HCT116 (cell line): Measurements from ENCODE around the gene ANKRD49. TPM values are rescaled to one million over a fixed set of nuclear protein-coding genes. Genes with fewer than 3 reads are reported as not detected.

ENCODE experiments used
- ATAC-seq: fragments of 200-7000 bp; cut with Tn5 transposase; 2 replicates; pipeline ENCODE4 v1.9.1; 2020; ENCODE audit warnings: mild to moderate bottlenecking, moderate library complexity
- BruUV-seq: library from RNA; stranded (reverse); fragments of 400-500 nt; replicated peaks from 2 replicates; lab custom pipeline; 2021; lab: Mats Ljungman, UMichigan
- CTCF ChIA-PET: fragments of 300-600 bp; sonication (Branson Sonifier 250); formaldehyde crosslinking; loops from one replicate; lab custom pipeline; 2021; ENCODE audit warnings: antibody characterized with exemption; lab: Charles Lee
- POLR2A ChIA-PET: fragments of 300-600, 350-600 bp; sonication (Branson Sonifier 250); formaldehyde crosslinking; loops from one replicate; lab custom pipeline; 2021; ENCODE audit warnings: antibody characterized with exemption; lab: Charles Lee
- RAD21 ChIA-PET, 2 experiments: fragments of 300-600 bp; sonication (Branson Sonifier 250); formaldehyde crosslinking; loops; one replicate each; lab custom pipeline; 2023; ENCODE audit warnings: low total read pairs in 2 of 2; ENCODE audit not compliant: uncharacterized antibody in 2 of 2, unreplicated experiment in 2 of 2, low non-redundant PET in 1 of 2; lab: Charles Lee
- DNase-seq: peaks from one replicate; pipeline ENCODE4 v3.0.0-alpha.2; 2010; ENCODE audit warnings: low read depth, low spot score
- H2AFZ ChIP-seq: fragments of 200-600 bp; shearing (Covaris generic), sonication (generic); 2 replicates; pipeline ENCODE4 v1.6.1; 2017; ENCODE audit warnings: low read depth, mixed run types, mixed read lengths, antibody characterized with exemption, low read length; ENCODE audit not compliant: poor library complexity, severe bottlenecking
- H3K27ac ChIP-seq: 2 replicates; pipeline ENCODE4 v1.5.1; 2012; ENCODE audit warnings: low read depth, low read length
- H3K27me3 ChIP-seq: fragments of 200-600 bp; sonication (generic); 2 replicates; pipeline ENCODE4 v1.6.1; 2016; ENCODE audit warnings: mixed run types, low read length, mixed read lengths; ENCODE audit not compliant: insufficient read depth
- H3K36me3 ChIP-seq, 2 experiments: fragments of 200-500 bp in 1 of 2; fragments of 200-600 bp in 1 of 2; sonication (Bioruptor generic) in 1 of 2; sonication (generic) in 1 of 2; 2 replicates each; pipeline versions ENCODE4 v1.5.1 to v1.6.1; 2014 to 2016; ENCODE audit warnings: low read length in 2 of 2, inconsistent platforms in 1 of 2, mixed read lengths in 1 of 2, mixed run types in 1 of 2; ENCODE audit not compliant: insufficient read depth in 2 of 2, control insufficient read depth in 1 of 2
- H3K4me1 ChIP-seq, 2 experiments: fragments of 200-600 bp in 1 of 2; sonication (generic) in 1 of 2; 2 replicates each; pipeline versions ENCODE4 v1.5.1 to v1.6.1; 2012 to 2017; ENCODE audit warnings: low read length in 2 of 2, inconsistent platforms in 1 of 2, mild to moderate bottlenecking in 1 of 2, mixed read lengths in 1 of 2, mixed run types in 1 of 2, moderate library complexity in 1 of 2; ENCODE audit not compliant: insufficient read depth in 2 of 2, control insufficient read depth in 1 of 2
- H3K4me2 ChIP-seq: fragments of 200-600 bp; sonication (generic); 2 replicates; pipeline ENCODE4 v1.6.1; 2017; ENCODE audit warnings: mixed run types, low read length, mixed read lengths
- H3K4me3 ChIP-seq, 2 experiments: fragments of 200-600 bp in 1 of 2; sonication (generic) in 1 of 2; replicated peaks in 1 of 2; 2 replicates each; pipeline ENCODE4 v1.5.1; 2011 to 2016; ENCODE audit warnings: low read length in 2 of 2, control low read depth in 1 of 2, low read depth in 1 of 2, mild to moderate bottlenecking in 1 of 2, mixed read lengths in 1 of 2, mixed run types in 1 of 2
- H3K79me2 ChIP-seq: fragments of 200-600 bp; sonication (generic); 2 replicates; pipeline ENCODE4 v1.6.1; 2017; ENCODE audit warnings: mild to moderate bottlenecking, mixed run types, low read length, moderate library complexity, mixed read lengths; ENCODE audit not compliant: insufficient read depth
- H3K9ac ChIP-seq: fragments of 200-600 bp; sonication (generic); 2 replicates; pipeline ENCODE4 v1.6.1; 2016; ENCODE audit warnings: low read length, mixed read lengths
- H3K9me2 ChIP-seq: fragments of 200-600 bp; sonication (generic), shearing (Covaris generic); 2 replicates; pipeline ENCODE4 v1.6.1; 2017; ENCODE audit warnings: mixed run types, mild to moderate bottlenecking, moderate library complexity; ENCODE audit not compliant: insufficient read depth
- H3K9me3 ChIP-seq, 2 experiments: fragments of 200-500 bp in 1 of 2; fragments of 200-600 bp in 1 of 2; sonication (Bioruptor generic) in 1 of 2; sonication (generic) in 1 of 2; 2 replicates each; pipeline ENCODE4 v1.6.1; 2014 to 2017; ENCODE audit warnings: low read length in 2 of 2, mixed read lengths in 2 of 2, inconsistent platforms in 1 of 2, low read depth in 1 of 2, mild to moderate bottlenecking in 1 of 2, mixed run types in 1 of 2, moderate library complexity in 1 of 2; ENCODE audit not compliant: control insufficient read depth in 1 of 2, insufficient read depth in 1 of 2
- H4K20me1 ChIP-seq: fragments of 200-600 bp; sonication (generic), shearing (Covaris generic); 2 replicates; pipeline ENCODE4 v1.6.1; 2017; ENCODE audit warnings: mixed run types, mild to moderate bottlenecking, moderate library complexity; ENCODE audit not compliant: insufficient read depth
- CEBPB ChIP-seq: IDR thresholded peaks from 2 replicates; pipeline ENCODE4 v1.6.1; 2012; ENCODE audit warnings: low read depth
- EGR1 ChIP-seq: IDR thresholded peaks from 2 replicates; pipeline ENCODE4 v1.6.1; 2012; ENCODE audit warnings: low read depth
- ELF1 ChIP-seq: IDR thresholded peaks from 2 replicates; pipeline ENCODE4 v1.6.1; 2012; ENCODE audit warnings: low read depth, borderline replicate concordance
- EZH2 ChIP-seq: fragments of 200-600 bp; sonication (generic); IDR thresholded peaks from 2 replicates; pipeline ENCODE4 v1.6.1; 2017; ENCODE audit warnings: antibody characterized with exemption, mixed run types
- FOSL1 ChIP-seq: IDR thresholded peaks from 2 replicates; pipeline ENCODE4 v1.6.1; 2012; ENCODE audit warnings: low read depth
- JUND ChIP-seq: IDR thresholded peaks from 2 replicates; pipeline ENCODE4 v1.6.1; 2012
- POLR2AphosphoS5 ChIP-seq: IDR thresholded peaks from 2 replicates; pipeline ENCODE4 v1.6.1; 2011; ENCODE audit warnings: mild to moderate bottlenecking, low read depth, low read length, moderate library complexity
- RAD21 ChIP-seq: IDR thresholded peaks from 2 replicates; pipeline ENCODE4 v1.6.1; 2012; ENCODE audit warnings: low read depth, mild to moderate bottlenecking
- SP1 ChIP-seq: IDR thresholded peaks from 2 replicates; pipeline ENCODE4 v1.6.1; 2012; ENCODE audit warnings: low read depth
- TCF7L2 ChIP-seq: IDR thresholded peaks from 2 replicates; pipeline ENCODE4 v1.7.0; 2011; ENCODE audit warnings: borderline replicate concordance, inconsistent platforms; ENCODE audit not compliant: insufficient read depth, insufficient read length; ENCODE audit errors: extremely low read depth
- YY1 ChIP-seq: IDR thresholded peaks from 2 replicates; pipeline ENCODE4 v1.6.1; 2011; ENCODE audit warnings: low read length, low read depth, moderate library complexity, mild to moderate bottlenecking; ENCODE audit not compliant: insufficient replicate concordance; ENCODE audit errors: extremely low read depth
- ZFX ChIP-seq: fragments of 450-650 bp; IDR thresholded peaks from 2 replicates; pipeline ENCODE4 v1.6.1; 2017
- intact Hi-C: fragments of 100-400 bp; cut with micrococcal nuclease; formaldehyde crosslinking; loops from 2 replicates; pipeline ENCODE4 v1.10.0; 2022
- total RNA-seq: library from RNA; stranded (reverse); gene quantifications from one replicate; pipeline ENCODE4 v1.2.1, GENCODE V29; 2021; ENCODE audit not compliant: unreplicated experiment
- TF ChIP-seq, protein P1 (sequence below): IDR thresholded peaks from 2 replicates; pipeline ENCODE4 v1.6.1; 2012; ENCODE audit warnings: low read depth
- TF ChIP-seq, protein P2 (sequence below): IDR thresholded peaks from 2 replicates; pipeline ENCODE4 v1.6.1; 2012
- TF ChIP-seq, protein P3 (sequence below): IDR thresholded peaks from 2 replicates; pipeline ENCODE4 v1.6.1; 2012

The ANKRD49 gene
- total RNA-seq, 1 experiment from 2014 or later: 8.2 TPM

DNA sequence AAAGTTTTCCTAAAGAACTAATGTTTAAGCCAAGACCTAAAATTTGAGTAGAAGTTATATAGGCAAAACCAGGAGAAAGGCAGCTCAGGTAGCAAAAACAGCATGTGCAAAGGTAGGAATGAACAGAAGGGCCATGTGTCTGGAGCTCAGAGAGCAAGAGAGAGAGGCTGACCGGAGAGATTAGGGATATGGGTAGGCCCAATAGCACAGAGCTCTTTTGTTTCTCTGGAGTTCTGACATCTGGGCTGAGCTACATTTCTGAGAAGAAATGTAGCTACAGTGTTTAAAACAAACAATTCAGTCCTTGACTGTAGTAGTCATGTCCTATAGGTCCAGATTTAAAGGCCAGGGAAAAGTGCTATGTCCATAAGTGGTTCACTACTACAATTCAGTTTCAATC lies 22.9 kb downstream of the ANKRD49 start (continued):
- TF ChIP-seq CEBPB (no peak), EZH2 (no peak), SP1 (no peak), POLR2AphosphoS5 (no peak)
- TF ChIP-seq, protein P1, sequence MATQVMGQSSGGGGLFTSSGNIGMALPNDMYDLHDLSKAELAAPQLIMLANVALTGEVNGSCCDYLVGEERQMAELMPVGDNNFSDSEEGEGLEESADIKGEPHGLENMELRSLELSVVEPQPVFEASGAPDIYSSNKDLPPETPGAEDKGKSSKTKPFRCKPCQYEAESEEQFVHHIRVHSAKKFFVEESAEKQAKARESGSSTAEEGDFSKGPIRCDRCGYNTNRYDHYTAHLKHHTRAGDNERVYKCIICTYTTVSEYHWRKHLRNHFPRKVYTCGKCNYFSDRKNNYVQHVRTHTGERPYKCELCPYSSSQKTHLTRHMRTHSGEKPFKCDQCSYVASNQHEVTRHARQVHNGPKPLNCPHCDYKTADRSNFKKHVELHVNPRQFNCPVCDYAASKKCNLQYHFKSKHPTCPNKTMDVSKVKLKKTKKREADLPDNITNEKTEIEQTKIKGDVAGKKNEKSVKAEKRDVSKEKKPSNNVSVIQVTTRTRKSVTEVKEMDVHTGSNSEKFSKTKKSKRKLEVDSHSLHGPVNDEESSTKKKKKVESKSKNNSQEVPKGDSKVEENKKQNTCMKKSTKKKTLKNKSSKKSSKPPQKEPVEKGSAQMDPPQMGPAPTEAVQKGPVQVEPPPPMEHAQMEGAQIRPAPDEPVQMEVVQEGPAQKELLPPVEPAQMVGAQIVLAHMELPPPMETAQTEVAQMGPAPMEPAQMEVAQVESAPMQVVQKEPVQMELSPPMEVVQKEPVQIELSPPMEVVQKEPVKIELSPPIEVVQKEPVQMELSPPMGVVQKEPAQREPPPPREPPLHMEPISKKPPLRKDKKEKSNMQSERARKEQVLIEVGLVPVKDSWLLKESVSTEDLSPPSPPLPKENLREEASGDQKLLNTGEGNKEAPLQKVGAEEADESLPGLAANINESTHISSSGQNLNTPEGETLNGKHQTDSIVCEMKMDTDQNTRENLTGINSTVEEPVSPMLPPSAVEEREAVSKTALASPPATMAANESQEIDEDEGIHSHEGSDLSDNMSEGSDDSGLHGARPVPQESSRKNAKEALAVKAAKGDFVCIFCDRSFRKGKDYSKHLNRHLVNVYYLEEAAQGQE: no peak

DNA sequence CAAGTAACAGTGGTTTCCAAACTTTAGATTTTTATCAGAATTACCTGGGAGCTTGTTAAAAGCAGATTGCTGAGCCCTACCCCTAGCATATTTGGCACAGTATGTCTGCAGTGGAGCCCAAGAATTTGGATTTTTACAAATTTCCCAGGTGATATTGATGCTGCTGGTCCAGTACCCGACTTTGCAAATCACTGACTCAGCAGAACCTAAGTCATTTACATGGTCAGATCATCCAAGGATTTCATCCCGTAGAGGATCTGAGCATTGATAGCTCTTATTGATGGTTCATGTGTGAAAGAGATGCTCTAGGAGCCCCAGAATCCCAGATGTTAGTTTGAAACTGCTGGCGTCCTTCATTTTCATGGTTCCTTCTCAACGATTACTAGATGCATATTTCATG lies 24.5 kb downstream of the ANKRD49 start:
- no TSS peak for BruUV-seq
- no peaks in the 10 kb centered on the region for H3K27me3 ChIP-seq
- no peak overlapping the region for H2AFZ ChIP-seq
- H3K9me3 ChIP-seq: no peaks in the 10 kb centered on the region
- ChIA-PET POLR2A (no interaction called here), CTCF (interaction anchor here (1.1 kb wide), 1 partner anchor 12 kb away, joined by 3 read pairs; no protein-coding TSS in a partner anchor), RAD21 (no interaction called here)
- no peak overlapping the region for H3K27ac ChIP-seq
- H3K4me2 ChIP-seq: no peak overlapping the region
- ATAC-seq (no peak), DNase-seq (no peak)
- H3K79me2 ChIP-seq: no peaks in the 10 kb centered on the region
- H3K9ac ChIP-seq: no peak overlapping the region
- no peaks in the 10 kb centered on the region for H3K9me2 ChIP-seq
- no peaks in the 10 kb centered on the region for H3K36me3 ChIP-seq
- no peak overlapping the region for H3K4me3 ChIP-seq
- intact Hi-C loops: loop anchor here (2.0 to 10.0 kb wide), 2 partner anchors 379 to 1907 kb away; no protein-coding TSS in a partner anchor
- TF ChIP-seq EGR1 (no peak), EZH2 (no peak), TCF7L2 (no peak), ELF1 (no peak), ZFX (no peak), POLR2AphosphoS5 (no peak), JUND (no peak), RAD21 (no peak), YY1 (no peak), FOSL1 (no peak)
- TF ChIP-seq, protein P2, sequence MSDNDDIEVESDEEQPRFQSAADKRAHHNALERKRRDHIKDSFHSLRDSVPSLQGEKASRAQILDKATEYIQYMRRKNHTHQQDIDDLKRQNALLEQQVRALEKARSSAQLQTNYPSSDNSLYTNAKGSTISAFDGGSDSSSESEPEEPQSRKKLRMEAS: no peak
- TF ChIP-seq, protein P3, sequence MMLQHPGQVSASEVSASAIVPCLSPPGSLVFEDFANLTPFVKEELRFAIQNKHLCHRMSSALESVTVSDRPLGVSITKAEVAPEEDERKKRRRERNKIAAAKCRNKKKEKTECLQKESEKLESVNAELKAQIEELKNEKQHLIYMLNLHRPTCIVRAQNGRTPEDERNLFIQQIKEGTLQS: no peak
- H3K4me1 ChIP-seq: no peaks in the 10 kb centered on the region
- H4K20me1 ChIP-seq: no peaks in the 10 kb centered on the region
